ENCODE results near the gene TAX1BP3.

TAX1BP3 gene

DNA sequence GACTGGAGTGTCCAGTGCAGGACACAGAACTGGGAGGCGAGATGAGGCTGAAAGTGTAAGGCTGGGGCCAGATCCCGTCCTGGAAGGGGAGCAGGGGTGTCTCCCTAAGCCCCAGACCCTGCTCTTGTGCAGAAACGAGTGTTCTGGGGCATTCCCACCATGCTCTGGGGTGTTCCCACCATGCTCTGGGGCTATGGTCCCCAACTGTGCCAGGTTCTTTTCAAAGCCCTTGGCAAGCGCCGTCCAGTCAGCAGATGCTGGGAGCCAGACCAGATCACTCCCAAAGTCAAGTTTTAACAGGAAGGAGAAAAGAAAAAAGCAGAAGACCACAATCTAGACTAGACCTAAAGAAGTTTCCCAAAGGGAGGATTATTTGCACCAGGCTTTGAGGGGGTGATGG is 2.5 kb downstream of the TAX1BP3 start:
- no peak overlapping the region for H3K4me3 ChIP-seq (ENCODE audit: low read length, poor library complexity, severe bottlenecking)

GRCh38 chr17:3663102-3664011 is 5.0 kb downstream of the TAX1BP3 start:
- no peak overlapping the region for H3K4me2 ChIP-seq (ENCODE audit: low read depth, low read length, poor library complexity, severe bottlenecking)
- TF ChIP-seq, protein P1, sequence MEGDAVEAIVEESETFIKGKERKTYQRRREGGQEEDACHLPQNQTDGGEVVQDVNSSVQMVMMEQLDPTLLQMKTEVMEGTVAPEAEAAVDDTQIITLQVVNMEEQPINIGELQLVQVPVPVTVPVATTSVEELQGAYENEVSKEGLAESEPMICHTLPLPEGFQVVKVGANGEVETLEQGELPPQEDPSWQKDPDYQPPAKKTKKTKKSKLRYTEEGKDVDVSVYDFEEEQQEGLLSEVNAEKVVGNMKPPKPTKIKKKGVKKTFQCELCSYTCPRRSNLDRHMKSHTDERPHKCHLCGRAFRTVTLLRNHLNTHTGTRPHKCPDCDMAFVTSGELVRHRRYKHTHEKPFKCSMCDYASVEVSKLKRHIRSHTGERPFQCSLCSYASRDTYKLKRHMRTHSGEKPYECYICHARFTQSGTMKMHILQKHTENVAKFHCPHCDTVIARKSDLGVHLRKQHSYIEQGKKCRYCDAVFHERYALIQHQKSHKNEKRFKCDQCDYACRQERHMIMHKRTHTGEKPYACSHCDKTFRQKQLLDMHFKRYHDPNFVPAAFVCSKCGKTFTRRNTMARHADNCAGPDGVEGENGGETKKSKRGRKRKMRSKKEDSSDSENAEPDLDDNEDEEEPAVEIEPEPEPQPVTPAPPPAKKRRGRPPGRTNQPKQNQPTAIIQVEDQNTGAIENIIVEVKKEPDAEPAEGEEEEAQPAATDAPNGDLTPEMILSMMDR (conservative IDR thresholded peaks at IDR 0.05; ENCODE audit: low read length) = no peak
- no peak for TF ChIP-seq EZH2phosphoT487 (IDR thresholded peaks at IDR 0.05; ENCODE audit: borderline replicate concordance)
- H3K36me3 ChIP-seq (ENCODE audit: insufficient read depth, low read length) = no peaks in the 10 kb centered on the region
- H3K79me2 ChIP-seq (ENCODE audit: insufficient read depth, low read length) = peaks cover 6% of the 10 kb centered on the region; the same call in 1 of the 2 replicates
- H3K9me3 ChIP-seq (ENCODE audit: insufficient read depth, low read depth, low read length) = no peaks in the 10 kb centered on the region
- no peak overlapping the region for H3K9ac ChIP-seq (ENCODE audit: low read depth, low read length, poor library complexity, severe bottlenecking)
- H4K20me1 ChIP-seq (ENCODE audit: insufficient read depth, low read length, poor library complexity, severe bottlenecking) = no peaks in the 10 kb centered on the region
- no peaks in the 10 kb centered on the region for H3K27me3 ChIP-seq (ENCODE audit: insufficient read depth, low read length, poor library complexity, severe bottlenecking)
- H3K4me1 ChIP-seq (ENCODE audit: insufficient read depth, low read length, poor library complexity, severe bottlenecking) = peaks cover 6% of the 10 kb centered on the region
- H3K4me3 ChIP-seq (ENCODE audit: low read length, poor library complexity, severe bottlenecking) = no peak overlapping the region
- H3K9me2 ChIP-seq (replicated peaks; ENCODE audit: low read depth, low read length) = no peaks in the 10 kb centered on the region
- no peak overlapping the region for H2AFZ ChIP-seq (ENCODE audit: low read length)
- no peaks in the 10 kb centered on the region for H3F3A ChIP-seq (ENCODE audit: low read depth)

More for the DNA sequence above, 2.5 kb downstream of the TAX1BP3 start:
- no peaks in the 10 kb centered on the region for H3K36me3 ChIP-seq (ENCODE audit: insufficient read depth, low read length)
- peaks cover 25% of the 10 kb centered on the region for H3K79me2 ChIP-seq (ENCODE audit: insufficient read depth, low read length)
- no peak overlapping the region for H2AFZ ChIP-seq (ENCODE audit: low read length)
- H4K20me1 ChIP-seq (ENCODE audit: insufficient read depth, low read length, poor library complexity, severe bottlenecking) = peaks cover 16% of the 10 kb centered on the region
- peaks cover 13% of the 10 kb centered on the region for H3K4me1 ChIP-seq (ENCODE audit: insufficient read depth, low read length, poor library complexity, severe bottlenecking)
- TF ChIP-seq EZH2phosphoT487 (IDR thresholded peaks at IDR 0.05; ENCODE audit: borderline replicate concordance) = no peak
- TF ChIP-seq, protein P1 (conservative IDR thresholded peaks at IDR 0.05; ENCODE audit: low read length) = no peak
- H3K9me3 ChIP-seq (ENCODE audit: insufficient read depth, low read depth, low read length) = no peaks in the 10 kb centered on the region
- H3F3A ChIP-seq (ENCODE audit: low read depth) = no peaks in the 10 kb centered on the region
- H3K9me2 ChIP-seq (replicated peaks; ENCODE audit: low read depth, low read length) = no peaks in the 10 kb centered on the region
- H3K4me2 ChIP-seq (ENCODE audit: low read depth, low read length, poor library complexity, severe bottlenecking) = no peak overlapping the region
- H3K27me3 ChIP-seq (ENCODE audit: insufficient read depth, low read length, poor library complexity, severe bottlenecking) = no peaks in the 10 kb centered on the region
- H3K9ac ChIP-seq (ENCODE audit: low read depth, low read length, poor library complexity, severe bottlenecking) = no peak overlapping the region

DNA sequence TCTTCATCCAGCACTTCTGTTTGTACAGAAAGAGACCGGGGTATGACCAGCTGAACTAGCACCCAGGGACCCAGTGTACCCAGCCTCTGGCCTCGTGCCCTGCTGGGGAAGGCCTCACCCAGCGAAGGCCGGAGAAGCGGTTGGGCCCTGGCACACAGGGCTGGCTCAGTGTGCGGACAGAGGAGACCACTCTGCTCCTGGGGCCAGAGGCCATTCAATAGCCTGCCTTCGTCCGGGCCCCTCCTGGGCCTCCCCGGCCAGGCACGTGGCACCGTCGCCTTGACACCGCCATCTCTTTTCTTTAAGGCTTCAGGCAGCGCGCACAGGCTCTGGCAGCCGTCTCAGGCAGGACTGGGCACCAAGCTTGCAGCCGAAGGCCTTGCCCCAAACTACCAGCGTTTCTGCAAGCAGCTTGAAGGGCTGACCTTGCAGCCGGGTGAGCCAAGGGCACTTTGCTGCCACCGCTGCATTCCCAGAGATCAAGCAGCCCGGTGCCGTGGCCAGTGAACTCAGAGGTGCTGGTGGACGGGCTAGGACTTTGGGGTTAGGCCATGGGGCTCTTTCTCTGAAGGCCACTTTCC is 8.0 kb downstream of the TAX1BP3 start:
- Histone ChIP-seq H3K4me1 (ENCODE audit: insufficient read depth, low read length, poor library complexity, severe bottlenecking) (no peaks in the 10 kb centered on the region), H3K9me3 (ENCODE audit: insufficient read depth, low read depth, low read length) (no peaks in the 10 kb centered on the region), H3F3A (ENCODE audit: low read depth) (no peaks in the 10 kb centered on the region), H2AFZ (ENCODE audit: low read length) (no peak overlapping the region), H3K79me2 (ENCODE audit: insufficient read depth, low read length) (no peaks in the 10 kb centered on the region), H3K36me3 (ENCODE audit: insufficient read depth, low read length) (no peaks in the 10 kb centered on the region), H4K20me1 (ENCODE audit: insufficient read depth, low read length, poor library complexity, severe bottlenecking) (no peaks in the 10 kb centered on the region), H3K4me3 (ENCODE audit: low read length, poor library complexity, severe bottlenecking) (no peak overlapping the region), H3K9me2 (replicated peaks; ENCODE audit: low read depth, low read length) (no peaks in the 10 kb centered on the region), H3K4me2 (ENCODE audit: low read depth, low read length, poor library complexity, severe bottlenecking) (no peak overlapping the region), H3K27me3 (ENCODE audit: insufficient read depth, low read length, poor library complexity, severe bottlenecking) (no peaks in the 10 kb centered on the region), H3K9ac (ENCODE audit: low read depth, low read length, poor library complexity, severe bottlenecking) (no peak overlapping the region)
- TF ChIP-seq, protein P1 (conservative IDR thresholded peaks at IDR 0.05; ENCODE audit: low read length) = no peak
- no peak for TF ChIP-seq EZH2phosphoT487 (IDR thresholded peaks at IDR 0.05; ENCODE audit: borderline replicate concordance)

All from Loucy (cell line).